ENCODE results near the gene MACROD1.

The MACROD1 gene

DNA sequence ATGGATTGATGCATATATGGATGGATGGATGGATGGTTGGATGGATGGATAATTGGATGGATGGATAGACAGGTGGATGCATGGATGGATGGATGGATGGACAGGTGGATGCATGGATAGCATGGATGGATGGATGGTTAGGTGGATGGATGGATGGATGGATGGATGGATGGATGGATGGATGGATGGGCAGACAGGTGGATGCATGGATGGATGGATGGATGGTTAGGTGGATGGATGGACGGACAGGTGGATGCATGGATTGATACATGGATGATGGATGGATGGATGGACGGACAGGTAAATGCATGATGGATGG is 52.5 kb downstream of the MACROD1 start:
- DNase-seq (ENCODE audit: low spot score), result no peak

DNA sequence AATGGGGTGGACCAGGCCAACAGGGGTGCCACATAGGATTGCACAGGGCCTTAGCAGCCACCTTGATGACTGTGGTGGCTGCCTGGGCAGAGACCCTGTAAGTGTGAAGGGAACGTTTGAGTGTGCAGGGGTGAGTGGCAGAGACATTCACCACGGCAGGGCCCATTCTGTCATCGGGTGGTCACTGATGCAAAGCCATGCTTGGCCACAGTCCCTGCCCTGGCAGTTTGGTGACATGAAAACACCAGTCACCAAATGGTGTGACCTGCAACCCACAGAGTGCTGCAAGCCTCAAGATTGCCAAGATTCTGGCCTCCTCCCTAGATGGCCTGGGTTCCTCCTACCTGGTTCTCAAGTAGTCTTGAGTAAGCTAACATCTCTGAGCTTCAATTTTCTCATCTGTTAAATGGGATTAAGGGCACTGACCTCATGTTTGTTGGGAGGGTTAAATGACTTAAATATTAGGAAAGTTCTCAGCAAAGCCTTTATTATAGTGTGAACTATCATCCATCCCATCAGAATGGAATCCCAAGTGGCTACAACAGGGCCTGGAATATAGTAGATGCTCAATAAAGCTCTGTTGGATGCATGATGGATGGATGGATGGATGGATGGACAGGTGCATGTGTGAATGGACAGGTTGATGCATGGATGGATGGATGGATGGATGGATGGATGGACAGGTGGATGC is 53.0 kb downstream of the MACROD1 start:
- no peak for DNase-seq (ENCODE audit: low spot score)

DNA sequence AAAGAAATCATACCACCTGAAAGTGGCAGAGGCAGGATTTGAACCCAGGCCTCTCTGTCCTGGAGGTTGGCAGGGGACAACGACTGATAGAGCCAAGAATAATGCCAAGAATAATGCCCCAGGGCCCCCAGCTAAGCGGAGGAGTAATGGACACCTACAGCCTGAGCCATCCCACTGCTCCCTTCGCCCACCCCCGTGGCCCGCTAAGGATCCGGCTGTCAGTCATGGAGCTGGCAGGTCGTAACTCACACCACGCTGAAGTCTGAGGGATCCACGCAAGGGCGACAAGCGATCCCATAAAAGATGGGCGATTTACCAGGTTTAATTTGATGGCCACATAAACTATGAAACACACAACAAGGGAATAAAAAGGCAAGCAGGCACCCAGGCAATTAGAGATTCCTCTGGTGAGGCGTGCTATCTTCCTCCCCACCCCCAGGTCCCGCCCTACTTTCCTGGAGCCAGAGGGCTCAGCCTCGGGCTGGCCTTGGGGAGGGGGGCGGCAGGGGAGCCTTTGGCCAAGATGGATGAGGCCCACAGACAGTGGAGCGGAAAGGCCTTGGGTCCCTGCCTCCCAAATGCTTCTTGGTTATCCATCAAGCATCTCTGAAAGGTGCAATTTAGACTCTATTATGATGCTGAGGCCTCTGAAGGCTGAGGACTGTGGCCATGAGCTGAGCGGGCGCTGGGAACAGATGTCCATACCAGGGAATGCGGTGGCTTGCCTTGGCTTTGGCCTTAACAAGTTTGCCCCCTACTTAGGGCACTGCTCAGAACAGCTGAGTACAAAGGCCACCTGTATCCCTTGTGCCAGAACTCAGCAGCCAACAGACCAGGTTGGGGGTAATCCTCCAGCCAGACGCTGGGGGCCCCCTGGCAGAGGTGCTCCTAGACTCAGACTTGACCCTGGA is 55.2 kb downstream of the MACROD1 start:
- DNase-seq (ENCODE audit: low spot score), result no peak

DNA sequence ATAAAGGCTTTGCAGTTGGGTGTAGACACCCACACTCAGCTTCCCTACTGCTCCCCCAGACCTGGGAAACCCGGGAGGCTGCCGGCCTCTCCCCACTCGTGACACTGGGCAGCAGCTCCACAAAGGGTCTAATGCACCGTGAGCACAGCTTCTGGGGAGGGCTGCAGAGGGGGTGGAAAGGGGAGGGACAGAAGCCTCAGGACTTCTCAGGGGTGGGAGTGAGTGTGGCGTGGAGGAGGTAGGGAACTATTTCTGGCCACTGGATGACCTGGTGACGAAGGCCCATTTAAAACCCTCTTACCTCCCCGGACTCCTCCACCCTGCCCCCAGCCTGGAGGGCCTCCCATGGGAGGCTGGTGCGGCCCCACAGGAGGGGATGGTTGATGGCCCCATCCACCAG is 56.6 kb downstream of the MACROD1 start:
- DNase-seq (ENCODE audit: low spot score), result no peak

DNA sequence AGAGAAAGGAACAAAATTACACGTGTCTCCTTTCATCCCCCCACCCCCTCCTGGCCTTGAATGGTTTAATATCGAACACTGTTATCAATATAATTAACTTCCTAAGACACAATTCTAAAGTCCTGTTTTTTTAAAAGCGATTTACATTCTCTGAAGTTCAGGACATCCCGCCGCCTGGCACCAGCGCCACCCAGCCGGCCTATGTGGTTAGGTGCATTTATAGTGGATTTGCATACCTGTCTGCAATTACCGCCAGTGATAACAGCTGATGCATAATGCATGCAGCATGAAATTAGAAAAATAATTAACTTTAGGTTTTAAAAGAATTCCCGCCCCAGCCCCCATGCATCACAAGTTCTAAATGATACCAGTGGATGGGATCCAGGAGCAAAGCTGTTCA is 58.6 kb downstream of the MACROD1 start:
- no peak for DNase-seq (ENCODE audit: low spot score)

DNA sequence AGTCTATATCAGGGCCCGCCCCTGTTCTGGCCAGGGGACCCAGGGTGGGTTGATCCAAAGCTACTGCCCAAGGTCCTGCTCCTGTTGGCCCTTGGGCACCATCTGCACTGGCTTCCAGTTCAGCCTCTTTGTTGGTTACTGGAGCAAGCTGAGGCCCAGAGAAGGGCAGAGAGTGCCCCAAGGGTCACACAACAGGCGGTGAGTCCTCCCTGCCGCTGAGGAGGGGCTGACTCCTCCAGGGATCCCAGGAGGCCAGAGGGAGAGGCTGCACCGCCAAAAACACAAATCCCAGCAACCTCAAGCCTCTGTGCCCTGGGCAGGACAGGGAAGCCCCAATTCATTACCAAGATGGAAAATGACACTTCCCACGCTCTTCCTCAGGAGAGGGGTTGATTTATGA is 61.3 kb downstream of the MACROD1 start:
- no peak for DNase-seq (ENCODE audit: low spot score)

DNA sequence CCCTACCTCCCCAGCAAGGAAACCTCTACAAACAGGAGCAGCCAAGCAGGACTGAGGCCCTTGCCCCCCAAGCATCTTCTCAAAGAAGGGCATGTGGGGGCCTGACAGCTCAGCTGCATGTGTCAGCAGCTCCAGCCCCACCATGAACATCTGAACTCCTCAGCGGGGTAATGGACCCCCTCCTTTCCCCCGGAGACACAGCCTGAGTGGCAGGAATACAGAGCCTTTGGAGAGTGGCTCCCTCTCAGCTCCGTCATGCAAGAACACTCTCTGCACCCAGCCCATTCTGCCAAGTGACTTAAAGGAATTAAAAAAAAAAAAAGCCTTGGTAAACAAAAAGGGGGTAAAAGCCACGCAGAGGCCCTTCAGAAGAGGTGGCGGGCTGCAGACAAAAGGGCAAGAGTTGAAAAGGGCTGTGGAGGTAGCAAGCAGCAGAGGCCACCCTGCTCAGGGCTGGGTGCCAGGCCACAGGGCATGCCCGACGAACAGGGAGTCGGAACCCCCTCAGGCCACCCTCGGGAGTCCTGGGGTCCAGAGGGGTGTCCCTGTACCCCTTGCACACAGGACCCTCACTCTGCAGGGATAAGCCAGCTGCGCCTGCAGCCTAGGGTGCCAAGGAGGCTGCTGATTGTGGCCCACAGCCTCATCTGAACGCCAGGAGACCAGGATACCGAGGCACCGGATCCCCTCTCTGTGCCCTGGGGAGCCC is 62.5 kb downstream of the MACROD1 start:
- no peak for DNase-seq (ENCODE audit: low spot score)

DNA sequence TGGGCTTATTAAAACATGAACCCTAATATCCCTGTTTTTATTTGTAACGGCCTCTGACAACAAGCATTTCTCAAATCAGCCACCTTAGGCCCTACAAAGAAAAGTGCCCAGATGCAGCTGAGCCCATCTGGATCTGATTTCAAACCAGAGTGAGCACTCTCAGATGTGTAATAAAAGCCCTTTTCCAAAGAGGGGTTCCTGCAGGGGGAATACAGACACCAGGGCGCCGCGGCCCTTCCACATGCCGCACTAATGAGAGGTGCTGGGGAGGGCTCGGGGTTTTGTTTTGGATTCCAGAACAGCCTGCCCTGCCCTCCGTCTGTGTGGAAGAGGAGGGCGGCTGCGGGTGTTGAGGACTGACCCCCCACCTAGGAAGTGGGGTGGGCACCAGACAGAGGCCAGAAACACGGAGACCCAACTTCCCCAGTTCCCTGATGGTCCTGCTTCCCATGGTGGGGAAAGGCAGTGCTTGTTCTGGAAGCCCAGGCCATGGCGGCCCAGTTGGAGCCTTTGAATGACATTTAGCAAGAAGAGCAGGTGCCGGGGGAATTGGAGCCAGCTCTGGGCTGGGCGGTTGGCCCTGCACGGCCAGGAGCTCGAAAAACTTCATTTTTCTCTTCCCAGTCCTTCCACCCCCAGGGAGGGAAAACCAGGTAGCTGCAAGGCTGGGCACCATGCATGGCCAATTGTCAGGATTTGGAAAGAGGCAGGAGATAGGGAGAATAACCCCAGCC is 63.7 kb downstream of the MACROD1 start:
- DNase-seq (ENCODE audit: low spot score), result no peak

DNA sequence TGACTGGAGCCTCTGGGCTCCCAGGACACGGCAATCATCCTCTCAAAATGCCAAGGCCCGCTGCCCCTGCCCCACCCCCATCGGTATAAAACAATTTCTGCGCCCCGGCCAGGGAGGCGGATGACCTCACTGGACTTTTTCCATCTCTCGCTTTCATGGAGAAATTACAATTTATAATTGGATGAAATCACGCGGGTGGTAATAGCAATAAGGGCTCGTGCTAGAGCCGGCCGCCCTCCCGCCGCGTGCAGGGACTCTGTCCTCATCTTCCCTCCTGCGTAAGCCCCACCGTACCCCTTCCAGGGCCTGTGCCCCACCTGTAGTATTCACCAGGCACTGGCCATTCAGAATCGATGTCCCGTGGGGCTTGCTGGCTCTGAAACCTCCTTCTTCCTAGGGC is 64.5 kb downstream of the MACROD1 start:
- DNase-seq (ENCODE audit: low spot score), result peak; percentile 78

DNA sequence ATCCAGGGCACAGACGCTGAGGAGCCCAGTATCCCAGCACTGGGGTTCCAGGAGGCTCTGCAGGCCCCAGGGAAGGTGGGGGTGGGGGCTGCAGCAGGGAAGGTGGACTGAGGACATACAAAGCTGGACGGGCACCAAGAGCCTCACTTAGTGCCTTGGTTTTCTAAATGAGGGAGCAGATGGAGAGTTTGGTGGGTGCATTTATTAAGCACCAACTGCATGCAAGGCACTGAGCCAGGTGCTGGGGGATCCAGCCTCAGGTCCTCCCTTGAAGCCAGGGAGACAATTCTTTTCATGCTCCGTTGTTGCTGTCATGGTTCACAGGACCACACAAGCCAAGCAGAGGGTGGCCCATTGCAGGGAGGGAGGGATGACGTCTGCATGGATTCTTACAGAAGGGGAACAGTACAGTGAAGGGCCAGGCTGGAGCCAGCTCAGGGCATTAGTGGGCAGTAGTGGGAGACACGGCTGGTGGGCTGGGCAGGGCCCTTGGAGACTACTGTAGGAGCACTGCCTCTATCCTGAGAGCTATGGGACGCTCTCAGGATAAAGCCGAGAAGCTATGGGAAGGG is 65.0 kb downstream of the MACROD1 start:
- DNase-seq (ENCODE audit: low spot score), result no peak

DNA sequence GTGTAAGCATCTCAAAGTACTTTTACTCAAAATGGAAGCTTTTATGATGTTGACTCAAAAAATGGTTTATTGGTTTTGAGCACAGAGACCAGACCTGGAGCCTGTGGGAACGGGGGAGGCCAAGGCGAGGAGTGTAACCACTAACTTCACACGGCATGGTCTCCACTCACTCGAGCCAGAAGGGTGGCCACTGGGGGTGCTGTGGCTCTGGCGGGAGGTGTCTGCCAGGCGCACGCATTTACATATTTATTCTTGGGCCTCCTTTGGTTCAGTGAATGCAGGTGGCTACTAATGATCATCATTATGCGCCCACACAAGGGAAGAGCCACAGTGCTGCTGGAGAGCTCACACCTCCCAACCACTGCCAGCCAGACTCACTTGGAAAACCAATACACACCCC is 65.6 kb downstream of the MACROD1 start:
- no peak for DNase-seq (ENCODE audit: low spot score)

DNA sequence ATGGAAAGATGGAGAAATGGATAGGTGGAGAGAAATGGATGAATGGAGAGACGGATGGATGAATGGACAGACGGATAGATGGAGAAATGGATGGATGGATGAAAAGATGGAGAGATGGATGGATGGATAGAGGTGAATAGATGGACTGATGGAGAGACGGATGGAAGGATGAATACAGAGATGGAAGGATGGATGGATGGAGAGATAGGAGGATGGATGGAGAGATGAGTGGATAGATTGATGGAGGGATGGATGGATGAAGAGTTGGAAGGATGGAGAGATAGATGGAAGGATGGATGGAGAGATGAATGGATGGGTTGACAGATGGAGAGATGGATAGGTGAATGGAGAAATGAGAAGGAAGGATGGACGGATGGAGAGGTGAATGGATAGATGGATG is 66.5 kb downstream of the MACROD1 start:
- DNase-seq (ENCODE audit: low spot score), result no peak

DNA sequence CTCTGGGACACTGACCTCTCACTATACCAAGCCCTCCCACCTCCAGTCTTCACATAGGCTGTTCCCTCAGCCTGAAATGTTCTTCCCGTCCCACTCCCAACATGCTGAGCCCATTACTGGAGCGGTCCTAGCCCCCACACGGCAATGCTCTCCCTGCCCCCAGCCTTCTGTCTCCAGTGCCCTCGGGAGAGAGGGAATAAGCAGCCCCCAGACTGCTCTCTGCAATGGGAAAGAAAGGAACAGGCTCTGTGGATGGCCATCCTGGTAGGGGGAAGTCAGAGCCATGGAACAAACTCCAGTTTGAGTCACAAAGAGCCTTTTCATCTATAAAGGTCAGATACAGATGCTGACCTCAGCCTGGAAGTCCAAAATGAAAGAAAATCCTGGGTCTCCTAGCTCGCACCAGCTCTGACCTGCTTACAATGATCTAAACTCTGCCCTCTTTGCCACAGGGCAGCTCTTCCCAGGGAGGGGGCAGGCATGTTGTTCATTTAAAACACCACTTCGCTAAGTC is 67.5 kb downstream of the MACROD1 start:
- DNase-seq (ENCODE audit: low spot score), result peak; percentile 77

DNA sequence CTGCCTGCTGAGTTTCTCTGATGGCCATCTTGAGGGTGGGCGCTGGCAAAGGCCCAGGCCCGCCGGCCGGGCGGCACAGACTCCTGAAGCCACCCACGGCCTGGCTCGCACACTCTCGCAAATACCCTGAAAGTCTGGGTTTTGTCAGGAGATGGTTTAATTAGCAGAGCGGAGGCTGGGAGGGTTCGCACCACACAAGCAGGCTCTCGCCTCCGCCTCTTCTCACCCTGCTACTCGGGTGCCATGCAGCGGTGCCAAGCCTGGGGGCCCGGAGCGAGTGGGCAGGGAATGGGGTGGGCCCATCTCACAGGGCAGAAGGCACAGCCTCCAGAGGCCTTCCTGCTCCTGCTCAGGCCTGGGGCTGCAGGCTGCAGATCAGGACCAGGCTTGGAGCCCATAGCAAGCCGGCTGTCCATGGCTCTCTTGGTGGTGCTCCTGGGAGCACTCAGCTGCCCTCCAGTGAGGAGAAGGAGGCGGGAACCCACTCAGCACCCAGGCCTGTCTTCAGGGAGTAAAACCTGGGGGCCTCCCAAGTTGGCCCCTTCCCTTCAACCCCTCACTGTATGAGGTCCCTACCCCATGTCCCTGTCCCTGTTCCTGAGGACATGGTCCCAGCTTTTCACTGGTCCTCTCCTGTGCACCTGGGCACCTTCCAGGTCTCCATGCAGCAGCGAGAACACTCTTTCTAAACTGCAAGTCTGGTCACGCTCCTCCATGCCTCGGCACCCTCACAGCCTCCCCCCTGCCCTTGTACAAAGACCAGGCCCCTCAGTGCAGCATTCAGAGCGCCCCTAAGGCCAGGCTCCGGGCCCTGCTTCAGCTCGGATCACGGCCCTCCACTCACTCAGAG is 68.2 kb downstream of the MACROD1 start:
- no peak for DNase-seq (ENCODE audit: low spot score)

DNA sequence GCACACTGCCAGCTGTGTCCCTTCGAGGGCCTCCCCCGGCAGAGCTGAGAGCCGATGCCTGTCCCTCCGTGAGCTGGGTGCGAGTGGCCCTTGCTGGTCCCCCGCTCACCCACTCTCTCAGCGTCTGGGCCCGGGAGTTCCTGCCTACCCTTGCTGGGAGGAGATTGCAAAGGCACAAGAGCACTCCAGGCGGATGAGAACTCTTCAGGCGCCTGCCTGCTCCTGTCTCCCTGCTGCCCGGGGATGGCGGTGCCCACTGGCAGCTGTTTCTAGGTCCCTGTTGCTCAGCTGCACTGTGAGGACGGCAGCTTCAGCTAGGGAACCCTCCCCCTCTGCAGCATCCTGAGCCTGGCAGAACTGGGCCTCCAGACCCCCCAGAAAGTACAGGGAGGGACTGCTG is 69.1 kb downstream of the MACROD1 start:
- no peak for DNase-seq (ENCODE audit: low spot score)

DNA sequence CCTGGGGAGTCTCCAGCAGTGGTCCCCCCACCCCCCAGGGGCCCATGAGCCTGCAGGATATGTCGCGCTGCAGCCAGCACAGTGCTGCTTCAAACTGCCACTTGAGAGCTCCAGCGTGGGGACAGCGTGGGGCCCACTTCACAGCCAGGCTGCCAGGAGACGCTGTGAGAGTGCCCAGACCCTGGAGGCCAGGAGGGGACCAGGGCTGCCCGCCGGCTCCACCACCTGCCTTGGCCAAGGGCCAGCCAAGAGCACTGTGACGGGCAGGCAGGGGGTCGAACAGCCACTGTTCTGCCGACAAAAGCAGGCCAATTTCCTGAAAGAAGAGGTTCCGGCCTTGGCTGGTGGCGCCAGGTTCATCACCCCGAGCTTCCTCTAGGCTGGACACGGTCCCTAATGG is 70.0 kb downstream of the MACROD1 start:
- no peak for DNase-seq (ENCODE audit: low spot score)

DNA sequence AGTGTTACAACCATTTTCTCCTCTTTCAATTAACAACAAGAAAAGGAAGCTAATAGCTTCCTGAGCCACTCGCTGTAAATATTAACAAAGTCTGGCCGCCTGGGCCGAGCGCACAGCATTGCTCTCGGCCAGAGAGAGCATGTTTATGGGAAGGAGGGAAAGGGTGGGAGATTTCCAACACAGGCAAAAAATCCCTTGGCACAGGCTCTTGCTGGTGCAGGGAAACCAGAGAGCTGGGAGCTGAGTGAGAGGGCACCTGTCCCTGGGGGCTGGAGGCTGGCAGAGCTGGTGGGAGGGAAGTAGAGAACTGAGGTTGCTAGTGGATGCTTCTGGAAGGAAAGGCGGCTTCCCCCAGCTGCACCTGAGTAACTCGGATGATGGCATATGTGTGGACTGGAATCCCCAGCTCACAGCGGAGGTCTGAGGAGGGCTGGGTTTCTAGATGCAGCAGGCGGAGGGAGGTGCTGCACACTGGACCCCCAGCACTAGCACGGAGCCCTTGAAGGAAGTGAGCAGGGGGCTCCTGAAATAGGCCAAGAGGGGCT is 70.6 kb downstream of the MACROD1 start:
- DNase-seq (ENCODE audit: low spot score), result no peak

DNA sequence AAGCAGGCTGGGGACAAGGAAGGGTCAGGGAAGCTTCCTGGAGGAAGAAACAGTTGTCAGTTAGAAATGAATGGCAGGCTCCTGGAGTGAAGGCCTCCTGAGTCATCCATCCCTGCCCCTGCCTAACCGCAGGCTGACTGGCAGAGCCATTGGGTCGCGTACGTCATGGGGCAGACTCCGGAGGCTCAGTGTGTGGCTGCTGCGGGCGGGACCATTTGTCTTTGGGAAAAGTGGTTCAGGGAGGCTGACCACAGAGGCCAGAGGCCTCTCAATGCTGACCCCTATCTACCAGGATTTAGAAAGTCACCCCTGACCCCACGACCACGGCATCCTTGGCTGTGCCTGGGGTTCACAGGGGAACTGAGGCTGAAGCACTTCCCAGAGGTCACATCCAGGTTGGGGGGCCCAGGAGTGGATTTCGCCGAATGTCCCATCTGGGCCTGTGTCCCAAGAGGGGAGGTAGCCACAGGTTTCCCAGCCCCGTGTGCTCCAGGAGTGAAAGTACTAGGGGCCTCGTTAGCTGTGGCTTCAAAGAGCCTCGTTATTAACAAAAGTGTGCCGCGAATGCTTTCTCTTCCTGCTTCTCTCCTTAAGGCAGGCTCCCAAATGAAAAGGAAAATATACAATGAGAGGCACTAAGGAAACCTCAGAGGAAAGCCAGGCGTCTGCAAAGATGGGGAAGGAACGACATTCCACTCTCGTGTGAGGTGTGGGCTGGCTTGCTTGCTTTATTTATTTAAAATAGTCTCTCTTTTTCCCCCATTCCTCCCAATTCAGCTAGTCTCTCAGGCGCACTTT is 71.3 kb downstream of the MACROD1 start:
- no peak for DNase-seq (ENCODE audit: low spot score)

DNA sequence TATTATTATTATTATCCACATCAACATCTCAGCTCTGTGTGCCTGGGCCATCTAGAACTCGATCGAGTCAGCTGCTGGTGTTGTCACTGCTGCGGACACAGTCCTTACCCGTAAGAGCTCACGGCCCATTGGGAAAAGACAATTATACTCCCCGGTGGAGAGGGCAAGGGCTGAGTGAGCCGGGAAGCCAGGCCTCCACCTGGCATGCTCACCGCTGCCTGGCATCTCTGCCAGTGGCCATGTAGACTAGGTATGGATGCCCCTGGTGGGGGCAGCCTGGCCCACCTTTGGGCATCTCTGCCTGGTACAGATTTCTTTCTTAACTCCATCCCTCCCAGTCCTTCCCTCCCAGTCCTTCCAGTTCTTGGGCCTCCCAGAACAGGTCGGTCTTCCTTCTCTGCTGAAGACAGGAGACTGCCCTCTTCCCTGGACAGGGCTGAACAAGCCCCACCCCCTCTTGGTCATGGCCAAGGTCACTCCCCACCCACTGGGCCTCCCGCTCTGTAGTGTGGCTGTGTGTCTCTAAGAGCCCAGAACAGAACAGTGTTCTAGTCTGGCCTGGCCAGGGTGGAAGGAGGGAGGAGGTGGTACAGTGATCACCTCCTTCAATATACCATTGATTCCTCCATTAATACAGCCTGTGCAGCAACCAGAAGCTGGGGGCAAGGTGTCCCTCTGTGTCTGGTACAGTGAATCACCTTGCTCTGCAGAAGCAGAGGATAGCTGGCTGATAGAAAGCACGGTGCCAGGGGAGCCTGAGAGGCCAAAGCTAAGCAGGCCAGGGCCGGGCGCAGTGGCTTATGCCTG is 72.5 kb downstream of the MACROD1 start:
- DNase-seq (ENCODE audit: low spot score), result no peak

All from globus pallidus (tissue), 1 donor.